Measurements from ENCODE around the gene SAMD10.

- TF ChIP-seq CTCF (IDR thresholded peaks at IDR 0.05), result no peak
- no peak for TF ChIP-seq POLR2A (IDR thresholded peaks at IDR 0.05)
Observed at GRCh38 chr20:63947638-63948456, 31.6 kb downstream of the SAMD10 start.

Measured in thyroid gland (tissue), 4 donors.